HFFc6 (cell line): ENCODE data around the gene NR6A1. TPM values are rescaled to one million over a fixed set of nuclear protein-coding genes. Genes with fewer than 3 reads are reported as not detected.

Experiments
- DNase-seq: peaks from one replicate; pipeline ENCODE4 v3.0.0-alpha.2; 2018
- H3K27ac Mint-ChIP-seq: 2 replicates; pipeline ENCODE4 v1.8.0; 2020; ENCODE audit warnings: mild to moderate bottlenecking, mixed read lengths
- H3K27me3 Mint-ChIP-seq: 2 replicates; pipeline ENCODE4 v1.8.0; 2021; ENCODE audit warnings: mild to moderate bottlenecking, moderate library complexity, mixed read lengths; ENCODE audit not compliant: insufficient read depth
- H3K36me3 Mint-ChIP-seq: 2 replicates; pipeline ENCODE4 v1.8.0; 2021; ENCODE audit warnings: low read depth, mixed read lengths
- H3K4me1 Mint-ChIP-seq: 2 replicates; pipeline ENCODE4 v1.8.0; 2020; ENCODE audit warnings: low read depth, mixed read lengths
- H3K4me3 Mint-ChIP-seq: 2 replicates; pipeline ENCODE4 v1.8.0; 2020; ENCODE audit warnings: mild to moderate bottlenecking, moderate library complexity, mixed read lengths
- H3K9me3 Mint-ChIP-seq: 2 replicates; pipeline ENCODE4 v1.8.0; 2020; ENCODE audit warnings: mild to moderate bottlenecking, mixed read lengths
- total RNA-seq, 6 experiments: library from RNA; stranded (reverse); fragmentation: NEBNext Ultra II Directional; extraction: Animal tissue kit (Norgen Biotek cat#: 25700); gene quantifications; 2 replicates in 1 of 6; 3 replicates in 5 of 6; pipeline ENCODE4 v1.2.3, GENCODE V29; 2021
- TF ChIP-seq, protein P1 (sequence below): fragments of 200-600 bp; sonication (generic); IDR thresholded peaks from 2 replicates; pipeline ENCODE4 v1.5.0; 2021; ENCODE audit warnings: antibody characterized with exemption, mild to moderate bottlenecking

The NR6A1 gene
- total RNA-seq, 6 experiments from 2014 or later = 0.05 to 0.26 (median 0.13) TPM

- peak overlapping the region; percentile 46 for H3K4me3 Mint-ChIP-seq
- no peak for DNase-seq
- peaks cover 10% of the 10 kb centered on the region for H3K9me3 Mint-ChIP-seq
- peak overlapping the region; percentile 86 for H3K27ac Mint-ChIP-seq
- TF ChIP-seq, protein P1, sequence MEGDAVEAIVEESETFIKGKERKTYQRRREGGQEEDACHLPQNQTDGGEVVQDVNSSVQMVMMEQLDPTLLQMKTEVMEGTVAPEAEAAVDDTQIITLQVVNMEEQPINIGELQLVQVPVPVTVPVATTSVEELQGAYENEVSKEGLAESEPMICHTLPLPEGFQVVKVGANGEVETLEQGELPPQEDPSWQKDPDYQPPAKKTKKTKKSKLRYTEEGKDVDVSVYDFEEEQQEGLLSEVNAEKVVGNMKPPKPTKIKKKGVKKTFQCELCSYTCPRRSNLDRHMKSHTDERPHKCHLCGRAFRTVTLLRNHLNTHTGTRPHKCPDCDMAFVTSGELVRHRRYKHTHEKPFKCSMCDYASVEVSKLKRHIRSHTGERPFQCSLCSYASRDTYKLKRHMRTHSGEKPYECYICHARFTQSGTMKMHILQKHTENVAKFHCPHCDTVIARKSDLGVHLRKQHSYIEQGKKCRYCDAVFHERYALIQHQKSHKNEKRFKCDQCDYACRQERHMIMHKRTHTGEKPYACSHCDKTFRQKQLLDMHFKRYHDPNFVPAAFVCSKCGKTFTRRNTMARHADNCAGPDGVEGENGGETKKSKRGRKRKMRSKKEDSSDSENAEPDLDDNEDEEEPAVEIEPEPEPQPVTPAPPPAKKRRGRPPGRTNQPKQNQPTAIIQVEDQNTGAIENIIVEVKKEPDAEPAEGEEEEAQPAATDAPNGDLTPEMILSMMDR = no peak
- H3K36me3 Mint-ChIP-seq = peaks cover 34% of the 10 kb centered on the region
- no peaks in the 10 kb centered on the region; the same call in 1 of the 2 replicates for H3K27me3 Mint-ChIP-seq
- peaks cover 58% of the 10 kb centered on the region for H3K4me1 Mint-ChIP-seq
These were observed 63.4 kb downstream of the NR6A1 start for GRCh38 chr9:124707666-124708065.

- TF ChIP-seq, protein P1 = no peak
- Mint-ChIP-seq H3K4me1 (peaks cover 52% of the 10 kb centered on the region), H3K27ac (peak overlapping the region; percentile 86), H3K9me3 (peaks cover 13% of the 10 kb centered on the region), H3K4me3 (no peak overlapping the region), H3K27me3 (no peaks in the 10 kb centered on the region; the same call in 1 of the 2 replicates), H3K36me3 (peaks cover 38% of the 10 kb centered on the region)
- no peak for DNase-seq
These were observed 64.4 kb downstream of the NR6A1 start for GRCh38 chr9:124706685-124707084.

- Mint-ChIP-seq H3K4me1 (peaks cover 53% of the 10 kb centered on the region), H3K36me3 (peaks cover 41% of the 10 kb centered on the region), H3K4me3 (no peak overlapping the region), H3K27me3 (no peaks in the 10 kb centered on the region; the same call in 1 of the 2 replicates), H3K9me3 (peaks cover 4% of the 10 kb centered on the region; the same call in 1 of the 2 replicates), H3K27ac (peak overlapping the region; percentile 95; the same call in 1 of the 2 replicates)
- TF ChIP-seq, protein P1 = no peak
- no peak for DNase-seq
These were observed 71.5 kb downstream of the NR6A1 start for GRCh38 chr9:124699575-124699974.

GRCh38 chr9:124698265-124698664 is 72.8 kb downstream of the NR6A1 start:
- TF ChIP-seq, protein P1 = no peak
- Mint-ChIP-seq H3K36me3 (peaks cover 29% of the 10 kb centered on the region), H3K4me3 (peak overlapping the region; percentile 77), H3K4me1 (peaks cover 64% of the 10 kb centered on the region), H3K9me3 (peaks cover 4% of the 10 kb centered on the region; the same call in 1 of the 2 replicates), H3K27ac (peak overlapping the region; percentile 95), H3K27me3 (no peaks in the 10 kb centered on the region; the same call in 1 of the 2 replicates)
- peak; percentile 51 for DNase-seq

GRCh38 chr9:124697326-124698200 is 73.5 kb downstream of the NR6A1 start:
- peaks cover 24% of the 10 kb centered on the region for H3K36me3 Mint-ChIP-seq
- peak; percentile 65 for DNase-seq
- H3K4me3 Mint-ChIP-seq = peak overlapping the region; percentile 77
- TF ChIP-seq, protein P1 = no peak
- H3K27me3 Mint-ChIP-seq = no peaks in the 10 kb centered on the region; the same call in 1 of the 2 replicates
- peaks cover 67% of the 10 kb centered on the region for H3K4me1 Mint-ChIP-seq
- H3K9me3 Mint-ChIP-seq = peaks cover 2% of the 10 kb centered on the region; the same call in 1 of the 2 replicates
- peak overlapping the region; percentile 95 for H3K27ac Mint-ChIP-seq
